Measurements from ENCODE around the gene MAZ.
A peak's percentile ranks its signal among the peaks of the same experiment; 100 is the strongest.
"Not testable (repeated sequence)": the region's sequence is repeated elsewhere in the genome, so short reads cannot be mapped to it uniquely, and the experiment has no call there.

Gene MAZ

DNA sequence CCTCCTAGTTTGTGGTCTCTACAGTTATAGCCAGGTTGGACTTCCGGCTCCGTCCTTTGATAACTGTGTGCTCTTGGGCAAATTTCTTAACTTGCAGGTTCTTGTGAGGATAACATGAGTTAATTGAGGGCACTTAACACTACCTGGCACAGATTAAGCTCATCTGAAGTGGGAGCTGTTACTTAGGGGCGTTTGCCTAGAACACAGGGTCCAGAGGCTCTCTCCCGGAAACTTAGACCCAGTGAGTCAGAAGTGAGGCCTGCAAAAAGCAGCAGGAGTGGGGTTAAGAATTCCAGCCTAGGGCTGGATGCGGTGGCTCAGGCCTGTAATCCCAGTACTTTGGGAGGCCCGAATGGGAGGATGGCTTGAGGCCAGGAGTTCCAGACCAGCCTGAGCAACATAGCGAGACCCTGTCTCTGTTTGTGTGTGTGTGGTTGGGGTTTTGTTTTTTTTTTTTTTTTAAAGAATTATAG lies 15.3 kb downstream of the MAZ start:
- DNase-seq (ENCODE audit: low read depth in 2 of 2, low spot score in 1 of 2), result no peak

DNA sequence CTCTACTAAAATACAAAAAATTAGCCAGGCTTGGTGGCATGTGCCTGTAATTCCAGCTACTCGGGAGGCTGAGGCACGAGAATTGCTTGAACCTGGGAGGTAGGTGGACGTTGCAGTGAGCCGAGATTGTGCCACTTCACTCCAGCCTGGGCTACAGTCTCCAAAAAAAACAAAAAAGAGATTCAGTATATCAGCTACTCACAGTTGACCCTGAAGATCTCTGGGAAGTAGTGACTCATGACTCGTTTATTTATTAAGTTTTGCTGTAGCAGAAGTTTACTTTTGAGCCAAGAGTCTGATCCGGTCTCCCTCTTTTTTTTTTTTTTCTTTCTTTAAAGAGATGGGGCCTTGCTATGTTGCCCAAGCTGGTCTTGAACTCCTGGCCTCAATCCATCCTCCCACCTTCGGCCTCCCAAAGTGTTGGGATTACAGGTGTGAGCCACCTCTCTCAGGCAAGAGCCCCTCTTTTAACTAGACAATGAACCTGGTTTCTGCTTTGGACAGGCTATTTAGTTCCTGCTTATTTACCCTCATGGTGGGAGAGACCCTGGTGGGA lies 18.3 kb downstream of the MAZ start:
- DNase-seq (ENCODE audit: low read depth in 2 of 2, low spot score in 1 of 2), result no peak

- DNase-seq (ENCODE audit: low read depth in 2 of 2, low spot score in 1 of 2), result no peak
Observed at GRCh38 chr16:29825145-29826044, 19.1 kb downstream of the MAZ start.

- no peak for DNase-seq (ENCODE audit: low read depth in 2 of 2, low spot score in 1 of 2)
Observed at GRCh38 chr16:29826342-29826695, 20.0 kb downstream of the MAZ start.

- no peak for DNase-seq (ENCODE audit: low read depth in 2 of 2, low spot score in 1 of 2)
Observed at GRCh38 chr16:29830774-29831173, 24.4 kb downstream of the MAZ start.

- DNase-seq (ENCODE audit: low read depth in 2 of 2, low spot score in 1 of 2), result no peak
Observed at GRCh38 chr16:29831490-29831889, 25.2 kb downstream of the MAZ start.

DNA sequence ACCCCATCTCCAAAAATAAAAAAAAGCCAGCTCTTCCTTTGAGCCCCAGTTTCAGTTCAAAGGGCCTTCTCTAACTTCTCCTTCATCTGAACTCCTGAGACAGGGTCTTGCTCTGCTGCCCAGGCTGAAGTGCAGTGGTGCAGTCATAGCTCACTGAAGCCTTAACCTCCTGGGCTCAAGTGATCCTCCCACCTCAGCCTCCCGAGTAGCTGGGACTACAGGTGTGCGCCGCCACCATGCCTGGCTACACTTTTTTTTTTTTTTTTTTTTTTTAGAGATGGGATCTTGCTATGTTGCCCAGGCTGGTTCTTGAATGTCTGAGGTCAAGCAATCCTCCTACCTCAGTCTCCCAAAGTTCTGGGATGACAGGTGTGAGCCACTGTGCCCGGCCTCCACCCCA lies 26.9 kb downstream of the MAZ start:
- not testable (repeated sequence) for DNase-seq (ENCODE audit: low read depth in 2 of 2, low spot score in 1 of 2)

DNA sequence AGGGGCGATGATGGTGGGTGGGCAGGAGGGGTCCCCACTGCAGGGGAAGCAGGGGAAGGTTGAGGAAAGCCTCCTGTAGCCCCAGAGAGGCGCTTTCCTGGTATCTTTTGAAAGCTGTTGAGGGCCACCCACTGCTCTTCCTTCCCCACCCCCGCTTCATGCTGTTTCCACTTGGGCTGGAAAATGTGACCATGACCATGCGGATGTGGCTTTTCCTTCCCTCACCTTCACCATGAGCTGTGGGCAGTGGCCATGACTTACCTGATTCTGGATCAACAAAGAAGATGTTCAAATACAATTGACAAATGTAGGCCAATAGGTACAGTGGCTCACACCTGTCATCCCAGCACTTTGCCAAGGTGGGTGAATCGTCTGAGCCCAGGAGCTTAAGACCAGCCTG lies 27.8 kb downstream of the MAZ start:
- DNase-seq (ENCODE audit: low read depth in 2 of 2, low spot score in 1 of 2), result no peak

DNA sequence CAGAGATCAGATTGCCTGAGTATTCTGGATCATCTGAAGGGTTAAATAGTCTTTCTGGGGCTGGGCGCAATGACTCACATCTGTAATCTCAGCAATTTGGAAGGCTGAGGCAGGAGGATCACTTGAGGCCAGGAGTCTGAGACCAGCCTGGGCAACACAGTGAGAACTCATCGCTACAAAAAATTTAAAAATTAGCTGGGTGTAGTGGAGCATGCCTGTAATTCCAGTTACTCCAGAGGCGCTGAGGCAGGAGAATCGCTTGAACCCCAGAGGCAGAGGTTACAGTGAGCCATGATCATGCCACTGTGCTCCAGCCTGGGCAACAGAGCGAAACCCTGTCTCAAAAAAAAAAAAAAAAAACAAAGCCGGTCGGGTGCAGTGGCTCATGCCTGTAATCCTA lies 29.6 kb downstream of the MAZ start:
- DNase-seq (ENCODE audit: low read depth in 2 of 2, low spot score in 1 of 2), result no peak

DNA sequence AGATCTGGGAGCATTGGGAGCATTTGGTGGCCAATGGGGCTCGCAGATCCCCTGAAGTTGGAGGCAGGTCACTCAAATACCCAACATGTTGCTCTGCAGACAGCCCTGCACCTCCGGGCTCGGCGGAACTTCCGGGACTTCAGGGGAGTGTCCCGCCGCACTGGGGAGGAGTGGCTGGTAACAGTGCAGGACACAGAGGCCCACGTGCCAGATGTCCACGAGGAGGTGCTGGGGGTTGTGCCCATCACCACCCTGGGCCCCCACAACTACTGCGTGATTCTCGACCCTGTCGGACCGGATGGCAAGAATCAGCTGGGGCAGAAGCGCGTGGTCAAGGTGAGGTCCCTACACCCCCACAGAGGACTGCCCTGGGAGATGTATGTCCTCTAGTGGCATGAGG lies 30.3 kb downstream of the MAZ start:
- no peak for DNase-seq (ENCODE audit: low read depth in 2 of 2, low spot score in 1 of 2)

- DNase-seq (ENCODE audit: low read depth in 2 of 2, low spot score in 1 of 2), result no peak
Observed at GRCh38 chr16:29837841-29838240, 31.5 kb downstream of the MAZ start.

DNA sequence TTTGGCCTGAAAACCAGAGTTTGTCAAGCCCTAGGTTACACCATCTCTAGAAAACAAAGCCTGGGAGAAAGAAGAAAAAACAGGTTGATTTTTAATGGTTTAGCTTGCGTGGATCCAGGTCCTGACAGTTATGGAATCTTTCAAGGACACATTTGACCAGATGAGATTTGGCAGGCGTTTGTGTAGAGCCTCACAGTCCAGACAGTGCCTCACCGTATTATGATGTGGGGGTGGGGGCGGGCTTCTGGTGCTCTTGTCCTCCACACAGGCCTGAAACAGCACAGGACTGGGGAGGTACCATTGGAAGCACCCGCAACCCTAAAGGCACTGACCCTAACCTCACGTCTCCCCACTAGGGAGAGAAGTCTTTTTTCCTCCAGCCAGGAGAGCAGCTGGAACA lies 33.5 kb downstream of the MAZ start:
- no peak for DNase-seq (ENCODE audit: low read depth in 2 of 2, low spot score in 1 of 2)

DNA sequence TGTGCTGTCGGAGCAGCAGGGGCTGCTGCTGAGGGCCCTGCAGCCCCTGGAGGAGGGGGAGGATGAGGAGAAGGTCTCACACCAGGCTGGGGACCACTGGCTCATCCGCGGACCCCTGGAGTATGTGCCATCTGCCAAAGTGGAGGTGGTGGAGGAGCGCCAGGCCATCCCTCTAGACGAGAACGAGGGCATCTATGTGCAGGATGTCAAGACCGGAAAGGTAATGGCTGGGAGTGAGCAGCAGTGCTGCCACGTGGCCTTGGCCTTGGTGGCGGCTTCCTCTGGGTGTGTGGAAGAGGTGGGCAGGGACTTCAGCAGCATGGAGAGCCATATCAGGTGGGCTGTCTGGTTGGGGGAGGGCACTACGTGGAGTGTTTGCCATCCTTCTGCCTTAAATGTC lies 33.9 kb downstream of the MAZ start:
- no peak for DNase-seq (ENCODE audit: low read depth in 2 of 2, low spot score in 1 of 2)

DNA sequence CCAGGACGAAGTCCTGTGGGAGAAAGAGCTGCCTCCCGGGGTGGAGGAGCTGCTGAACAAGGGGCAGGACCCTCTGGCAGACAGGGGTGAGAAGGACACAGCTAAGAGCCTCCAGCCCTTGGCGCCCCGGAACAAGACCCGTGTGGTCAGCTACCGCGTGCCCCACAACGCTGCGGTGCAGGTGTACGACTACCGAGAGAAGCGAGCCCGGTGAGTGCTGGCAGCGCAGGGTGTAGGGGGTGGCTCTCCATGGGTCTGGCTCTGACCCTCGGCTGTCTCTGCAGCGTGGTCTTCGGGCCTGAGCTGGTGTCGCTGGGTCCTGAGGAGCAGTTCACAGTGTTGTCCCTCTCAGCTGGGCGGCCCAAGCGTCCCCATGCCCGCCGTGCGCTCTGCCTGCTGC lies 35.3 kb downstream of the MAZ start:
- no peak for DNase-seq (ENCODE audit: low read depth in 2 of 2, low spot score in 1 of 2)

DNA sequence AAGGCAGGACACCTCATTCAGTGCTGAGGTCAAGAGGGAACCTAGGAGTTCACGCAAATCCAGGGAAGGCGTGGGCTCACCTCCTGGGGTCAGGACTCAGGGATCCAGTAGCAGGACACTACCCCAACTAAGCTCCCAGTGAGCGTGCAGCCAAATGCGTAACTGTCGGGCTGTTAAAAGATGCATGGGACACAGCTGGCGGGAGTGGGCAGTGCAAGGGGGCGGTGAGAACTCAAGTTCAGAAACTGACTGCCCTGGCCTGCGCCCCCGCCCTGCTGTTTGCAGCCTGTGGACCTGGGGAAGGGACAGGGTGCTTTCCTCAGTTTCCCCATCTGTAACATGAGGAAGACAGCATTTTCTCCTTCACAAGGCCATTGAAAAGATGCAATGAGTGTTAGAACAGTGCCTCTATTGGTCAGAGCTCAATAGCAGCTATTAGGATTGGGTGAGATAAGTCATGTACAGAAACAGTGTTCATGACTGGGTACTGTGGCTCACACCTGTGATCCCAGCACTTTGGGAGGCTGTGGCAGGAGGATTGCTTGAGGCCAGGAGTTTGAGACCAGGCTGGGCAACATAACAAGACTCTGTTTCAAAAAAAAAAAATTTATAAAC lies 36.5 kb downstream of the MAZ start:
- no peak for DNase-seq (ENCODE audit: low read depth in 2 of 2, low spot score in 1 of 2)

- DNase-seq (ENCODE audit: low read depth in 2 of 2, low spot score in 1 of 2), result no peak
Observed at GRCh38 chr16:29843931-29844330, 37.6 kb downstream of the MAZ start.

- DNase-seq (ENCODE audit: low read depth in 2 of 2, low spot score in 1 of 2), result no peak
Observed at GRCh38 chr16:29844575-29845331, 38.4 kb downstream of the MAZ start.

- no peak for DNase-seq (ENCODE audit: low read depth in 2 of 2, low spot score in 1 of 2)
Observed at GRCh38 chr16:29845656-29846055, 39.3 kb downstream of the MAZ start.

DNA sequence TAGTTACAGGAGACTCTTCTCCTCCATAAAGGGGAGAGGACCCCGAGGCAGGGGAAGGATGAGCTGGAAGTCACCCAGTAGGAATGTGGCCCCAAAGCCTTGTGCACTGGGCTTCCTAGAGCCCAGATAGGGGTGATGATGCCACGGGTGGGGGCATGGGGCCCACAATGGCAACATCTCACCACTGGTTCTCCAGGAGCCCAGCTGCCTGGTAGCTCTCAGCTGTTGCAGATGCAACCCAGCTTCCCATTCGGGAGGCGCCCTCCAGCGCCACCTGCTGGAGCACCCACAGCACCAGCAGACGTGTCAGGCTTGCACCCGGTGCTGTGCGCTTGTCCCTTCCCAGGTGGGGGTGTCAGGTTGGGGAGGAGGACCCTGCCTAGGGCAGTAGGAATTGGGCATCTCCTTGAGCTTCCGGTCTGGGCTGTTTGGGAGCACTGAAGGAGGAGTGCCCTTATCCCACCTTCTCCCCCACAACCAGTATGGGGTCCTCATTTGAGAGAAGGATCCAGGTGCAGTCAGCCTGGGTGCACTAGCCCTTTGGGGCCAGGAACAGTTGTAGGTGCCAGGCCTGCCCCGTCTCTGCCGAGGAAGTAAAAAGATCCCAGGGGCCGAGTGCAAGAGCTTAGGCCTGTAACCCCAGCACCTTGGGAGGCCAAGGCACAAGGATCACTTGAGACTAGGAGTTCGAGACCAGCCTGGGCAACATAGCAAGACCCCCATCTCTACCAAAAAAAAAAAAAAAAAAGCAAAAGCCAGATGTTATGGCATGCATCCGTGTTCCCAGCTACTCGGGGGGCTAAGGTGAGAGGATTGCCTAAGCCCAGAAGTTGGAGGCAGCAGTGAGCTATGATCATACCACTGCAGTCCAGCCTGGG lies 42.3 kb downstream of the MAZ start:
- peak; percentile 58 to 72 for DNase-seq (ENCODE audit: low read depth in 2 of 2, low spot score in 1 of 2)

DNA sequence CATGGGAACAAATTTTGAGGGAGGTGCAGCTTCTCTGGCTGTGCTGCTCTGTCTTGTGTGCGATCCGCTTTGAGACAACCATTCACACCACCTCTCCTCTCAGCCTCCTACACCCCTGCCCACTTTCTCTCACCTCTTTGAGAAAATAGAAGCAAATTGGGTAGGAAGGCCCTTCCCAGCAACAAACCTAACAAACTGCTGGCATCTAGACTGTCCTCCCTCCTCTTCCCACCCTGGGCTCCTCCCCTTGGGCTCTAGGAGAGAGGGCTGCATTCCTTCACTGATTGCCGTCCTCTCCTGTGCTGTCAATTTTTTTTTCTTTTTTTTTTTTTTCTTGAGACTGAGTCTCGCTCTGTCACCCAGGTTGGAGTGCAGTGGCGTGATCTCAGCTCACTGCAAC lies 43.2 kb downstream of the MAZ start:
- DNase-seq (ENCODE audit: low read depth in 2 of 2, low spot score in 1 of 2), result no peak

GRCh38 chr16:29850998-29851397 lies 44.7 kb downstream of the MAZ start:
- no peak for DNase-seq (ENCODE audit: low read depth in 2 of 2, low spot score in 1 of 2)

Measured in stimulated activated CD8-positive, alpha-beta memory T cell treated with anti-CD3 and anti-CD28 coated beads, Interleukin-4, amount 100 ng/mL, for 1 hour (primary cell).